Endothelial cell of umbilical vein (primary cell): Measurements from ENCODE around the gene CRKL. TPM values are rescaled to one million over a fixed set of nuclear protein-coding genes. Genes with fewer than 3 reads are reported as not detected.

Experiments
- BruUV-seq: library from RNA; stranded (reverse); fragments of 400-500 nt; replicated peaks from 2 replicates; lab custom pipeline; 2021; lab: Mats Ljungman, UMichigan
- CTCF ChIA-PET: fragments of 300-600, 350-600 bp; sonication (Branson Sonifier 250); formaldehyde crosslinking; loops from one replicate; lab custom pipeline; 2021; ENCODE audit warnings: antibody characterized with exemption, inconsistent platforms; lab: Charles Lee
- POLR2A ChIA-PET: fragments of 300-600, 350-600 bp; sonication (Branson Sonifier 250); formaldehyde crosslinking; loops from one replicate; lab custom pipeline; 2021; ENCODE audit warnings: antibody characterized with exemption, inconsistent platforms; lab: Charles Lee
- DNase-seq: peaks from one replicate; pipeline ENCODE4 v3.0.0-alpha.2; 2011; ENCODE audit warnings: low read depth, low spot score
- FAIRE-seq: peaks from 2 replicates; lab custom pipeline; 2011; peaks lifted over from hg19 to GRCh38; lab: Jason Lieb, UNC
- H2AFZ ChIP-seq: 2 replicates; pipeline ENCODE4 v1.6.0; 2012; ENCODE audit warnings: low read depth, low read length, control low read depth, inconsistent platforms
- H3K27ac ChIP-seq: 2 replicates; pipeline ENCODE4 v1.5.1; 2011; ENCODE audit warnings: low read depth, mild to moderate bottlenecking, control low read depth, low read length, moderate library complexity; ENCODE audit not compliant: insufficient read depth
- H3K27me3 ChIP-seq, 2 experiments: 2 replicates each; pipeline versions ENCODE4 v1.6.0 to v1.6.1; 2011; ENCODE audit warnings: low read length in 2 of 2, mixed read lengths in 1 of 2; ENCODE audit not compliant: control insufficient read depth in 2 of 2, insufficient read depth in 2 of 2
- H3K36me3 ChIP-seq, 2 experiments: 2 replicates in 1 of 2; 3 replicates in 1 of 2; pipeline ENCODE4 v1.5.1; 2011; ENCODE audit warnings: low read length in 2 of 2, mild to moderate bottlenecking in 1 of 2, moderate library complexity in 1 of 2; ENCODE audit not compliant: control insufficient read depth in 2 of 2, insufficient read depth in 2 of 2; ENCODE audit errors: extremely low read depth in 1 of 2
- H3K4me1 ChIP-seq: 3 replicates; pipeline ENCODE4 v1.5.1; 2011; ENCODE audit warnings: mild to moderate bottlenecking, low read length; ENCODE audit not compliant: control insufficient read depth, insufficient read depth; ENCODE audit errors: extremely low read depth
- H3K4me2 ChIP-seq: 2 replicates; pipeline ENCODE4 v1.6.1; 2011; ENCODE audit warnings: low read length, control low read depth, mixed read lengths; ENCODE audit not compliant: insufficient read depth
- H3K4me3 ChIP-seq, 3 experiments: fragments of 200-600 bp in 1 of 3; sonication (generic), shearing (Covaris generic) in 1 of 3; replicated peaks in 1 of 3; 2 replicates each; pipeline ENCODE4 v1.5.1; 2011 to 2016; ENCODE audit warnings: control low read depth in 3 of 3, low read length in 3 of 3, mild to moderate bottlenecking in 2 of 3, inconsistent platforms in 1 of 3, low read depth in 1 of 3, moderate library complexity in 1 of 3; ENCODE audit not compliant: insufficient read depth in 1 of 3
- H3K79me2 ChIP-seq: 2 replicates; pipeline ENCODE4 v1.6.0; 2012; ENCODE audit warnings: low read length, inconsistent platforms; ENCODE audit not compliant: control insufficient read depth, insufficient read depth
- H3K9ac ChIP-seq: replicated peaks from 2 replicates; pipeline ENCODE3; 2011; ENCODE audit warnings: low read length, control low read depth; ENCODE audit not compliant: insufficient read depth; ENCODE audit errors: extremely low read depth
- H3K9me1 ChIP-seq: replicated peaks from 3 replicates; pipeline ENCODE4 v1.6.0; 2011; ENCODE audit warnings: mild to moderate bottlenecking, low read length; ENCODE audit not compliant: control insufficient read depth, insufficient read depth; ENCODE audit errors: extremely low read depth
- H3K9me3 ChIP-seq: replicated peaks from 2 replicates; pipeline ENCODE4 v1.5.1; 2012; ENCODE audit warnings: low read length, inconsistent platforms; ENCODE audit not compliant: control insufficient read depth, insufficient read depth
- H4K20me1 ChIP-seq: replicated peaks from 2 replicates; pipeline ENCODE3; 2011; ENCODE audit warnings: mild to moderate bottlenecking, low read length; ENCODE audit not compliant: control insufficient read depth, insufficient read depth; ENCODE audit errors: extremely low read depth
- EZH2 ChIP-seq: IDR thresholded peaks from 2 replicates; pipeline ENCODE4 v1.6.1; 2012; ENCODE audit warnings: borderline replicate concordance, low read depth, mild to moderate bottlenecking, moderate library complexity, low read length, inconsistent platforms; ENCODE audit not compliant: severe bottlenecking
- FOS ChIP-seq: IDR thresholded peaks from 2 replicates; pipeline ENCODE4 v1.6.1; 2011; ENCODE audit warnings: mild to moderate bottlenecking, low read length, moderate library complexity, borderline replicate concordance; ENCODE audit not compliant: insufficient read depth
- GATA2 ChIP-seq: IDR thresholded peaks from 2 replicates; pipeline ENCODE4 v1.7.0; 2011; ENCODE audit warnings: low read depth, mild to moderate bottlenecking, moderate library complexity, mixed read lengths, low read length; ENCODE audit not compliant: insufficient read length, insufficient read depth
- JUN ChIP-seq: IDR thresholded peaks from 2 replicates; pipeline ENCODE4 v1.6.1; 2011; ENCODE audit warnings: borderline replicate concordance, low read depth; ENCODE audit not compliant: insufficient read length, insufficient read depth
- MYC ChIP-seq: IDR thresholded peaks from one replicate; pipeline ENCODE4 v1.6.1; 2011; ENCODE audit warnings: mild to moderate bottlenecking, low read depth, low read length
- POLR2A ChIP-seq: IDR thresholded peaks from 2 replicates; pipeline ENCODE4 v1.6.1; 2012; ENCODE audit warnings: low read depth, mild to moderate bottlenecking, control low read depth, low read length
- POLR2AphosphoS5 ChIP-seq: IDR thresholded peaks from 2 replicates; pipeline ENCODE4 v1.6.1; 2012; ENCODE audit warnings: low read depth, mild to moderate bottlenecking, control low read depth, low read length, moderate library complexity; ENCODE audit not compliant: insufficient read depth
- dilution Hi-C: fragments of 300-500 bp; cut with MboI; formaldehyde crosslinking; loops from one replicate; pipeline ENCODE4 v1.15.0; 2019; ENCODE audit warnings: low sequenced_read_pairs; ENCODE audit not compliant: extremely low pct_ligation_motif_present
- intact Hi-C: fragments of 100-400 bp; cut with micrococcal nuclease; formaldehyde crosslinking; loops from one replicate; pipeline ENCODE4 v1.10.0; 2022
- polyA plus RNA-seq, 4 experiments: library from polyadenylated mRNA; depleted of rRNA in 3 of 4; stranded (reverse) in 3 of 4; unstranded in 1 of 4; fragments of >200 nt; gene quantifications; 2 replicates each; pipeline versions ENCODE4 v1.2.1 to v1.2.3, GENCODE V29; 2011 to 2012; ENCODE audit warnings: missing spikeins in 1 of 4
- total RNA-seq: library from RNA; stranded (reverse); gene quantifications from 2 replicates; pipeline ENCODE4 v1.2.3, GENCODE V29; 2021
- TF ChIP-seq, protein P1 (sequence below): IDR thresholded peaks from 2 replicates; pipeline ENCODE4 v1.6.1; 2011; ENCODE audit not compliant: insufficient read depth, insufficient read length
- TF ChIP-seq, protein P2 (sequence below), 2 donors: IDR thresholded peaks; 1 replicate in 1 of 2; 2 replicates in 1 of 2; pipeline ENCODE4 v1.5.1; 2011; ENCODE audit warnings: low read length in 2 of 2, mild to moderate bottlenecking in 2 of 2, moderate library complexity in 2 of 2, control low read depth in 1 of 2, inconsistent platforms in 1 of 2, low read depth in 1 of 2; ENCODE audit not compliant: insufficient read depth in 1 of 2; ENCODE audit errors: extremely low read depth in 1 of 2

Gene CRKL
- total and polyA plus RNA-seq, 2 donors (not counting 3 experiments of a cell fraction or from before 2014, with no cell fraction given) = 18.0 to 50.6 TPM

DNA sequence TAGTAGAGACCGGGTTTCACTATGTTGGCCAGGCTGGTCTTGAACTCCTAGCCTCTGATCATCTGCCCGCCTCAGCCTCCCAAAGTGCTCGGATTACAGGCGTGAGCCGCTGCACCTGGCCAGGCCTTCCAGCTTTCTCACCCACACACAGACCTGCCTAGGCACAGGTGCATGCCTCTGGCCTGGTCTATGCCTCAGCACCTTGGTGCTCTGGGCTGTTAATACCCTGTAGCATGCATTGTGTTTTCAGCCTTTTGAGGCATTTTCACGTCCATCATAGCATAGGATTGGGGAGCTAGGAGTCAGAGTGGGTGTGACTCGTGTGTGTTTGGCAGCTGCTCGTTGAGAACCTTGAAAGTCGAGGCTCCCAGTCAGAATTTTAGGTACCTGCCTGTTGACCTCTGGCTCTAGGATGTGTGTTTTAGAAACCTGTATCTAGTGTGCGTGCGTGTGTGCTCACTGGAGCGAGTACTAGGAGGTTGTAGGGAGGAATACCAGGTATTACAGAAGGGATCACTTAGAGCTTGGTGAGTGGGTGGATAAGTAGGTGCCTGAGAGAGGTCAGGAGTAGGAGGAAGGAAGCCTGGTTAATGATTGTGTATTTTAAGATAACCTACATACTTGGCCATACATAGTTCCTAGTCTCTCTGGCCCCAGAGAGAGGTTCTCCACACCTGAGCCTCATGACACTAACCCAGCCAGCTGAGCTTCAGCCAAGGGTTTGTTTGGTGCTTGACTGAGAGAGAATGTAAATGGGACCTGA is 20.0 kb downstream of the CRKL start:
- Histone ChIP-seq H3K9ac (no peak overlapping the region), H3K36me3 (peaks cover 5 to 9% of the 10 kb centered on the region in 2 experiments), H3K4me3 (no peak overlapping the region), H4K20me1 (peaks cover 23% of the 10 kb centered on the region), H2AFZ (no peak overlapping the region), H3K27me3 (no peaks in the 10 kb centered on the region), H3K79me2 (peaks cover 94% of the 10 kb centered on the region), H3K9me1 (no peaks in the 10 kb centered on the region), H3K4me2 (no peak overlapping the region), H3K27ac (no peak overlapping the region), H3K4me1 (no peaks in the 10 kb centered on the region), H3K9me3 (no peaks in the 10 kb centered on the region)
- dilution Hi-C loops (no loop called here), intact Hi-C loops (no loop called here)
- BruUV-seq = no TSS peak
- POLR2A ChIA-PET = no interaction called here
- TF ChIP-seq, protein P1, sequence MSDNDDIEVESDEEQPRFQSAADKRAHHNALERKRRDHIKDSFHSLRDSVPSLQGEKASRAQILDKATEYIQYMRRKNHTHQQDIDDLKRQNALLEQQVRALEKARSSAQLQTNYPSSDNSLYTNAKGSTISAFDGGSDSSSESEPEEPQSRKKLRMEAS = no peak
- TF ChIP-seq MYC = no peak
- TF ChIP-seq POLR2AphosphoS5 = no peak
- no peak for TF ChIP-seq GATA2
- TF ChIP-seq EZH2 = no peak
- TF ChIP-seq FOS = no peak
- TF ChIP-seq JUN = no peak
- TF ChIP-seq, protein P2, sequence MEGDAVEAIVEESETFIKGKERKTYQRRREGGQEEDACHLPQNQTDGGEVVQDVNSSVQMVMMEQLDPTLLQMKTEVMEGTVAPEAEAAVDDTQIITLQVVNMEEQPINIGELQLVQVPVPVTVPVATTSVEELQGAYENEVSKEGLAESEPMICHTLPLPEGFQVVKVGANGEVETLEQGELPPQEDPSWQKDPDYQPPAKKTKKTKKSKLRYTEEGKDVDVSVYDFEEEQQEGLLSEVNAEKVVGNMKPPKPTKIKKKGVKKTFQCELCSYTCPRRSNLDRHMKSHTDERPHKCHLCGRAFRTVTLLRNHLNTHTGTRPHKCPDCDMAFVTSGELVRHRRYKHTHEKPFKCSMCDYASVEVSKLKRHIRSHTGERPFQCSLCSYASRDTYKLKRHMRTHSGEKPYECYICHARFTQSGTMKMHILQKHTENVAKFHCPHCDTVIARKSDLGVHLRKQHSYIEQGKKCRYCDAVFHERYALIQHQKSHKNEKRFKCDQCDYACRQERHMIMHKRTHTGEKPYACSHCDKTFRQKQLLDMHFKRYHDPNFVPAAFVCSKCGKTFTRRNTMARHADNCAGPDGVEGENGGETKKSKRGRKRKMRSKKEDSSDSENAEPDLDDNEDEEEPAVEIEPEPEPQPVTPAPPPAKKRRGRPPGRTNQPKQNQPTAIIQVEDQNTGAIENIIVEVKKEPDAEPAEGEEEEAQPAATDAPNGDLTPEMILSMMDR (IDR thresholded peaks at IDR 0.05; ENCODE audit: extremely low read depth in 1 of 2, insufficient read depth in 1 of 2, low read depth in 1 of 2, low read length in 2 of 2) = no peak
- TF ChIP-seq POLR2A = no peak
- FAIRE-seq (no peak), DNase-seq (no peak)
- CTCF ChIA-PET = interaction anchor here (0.9 to 1.6 kb wide), 3 partner anchors 10 to 24 kb away, joined by 3 to 5 read pairs (median 4); partner anchors contain the start of gene CRKL
